NCI-H510A (cell line): ENCODE results near the gene AUH.
"Not testable (repeated sequence)": the region's sequence is repeated elsewhere in the genome, so short reads cannot be mapped to it uniquely, and the experiment has no call there.

Experiments used
- DNase-seq: peaks from one replicate; lab custom pipeline; 2025; lab: John Stamatoyannopoulos, UW

Gene AUH

GRCh38 chr9:91378695-91379127 is 17.0 kb upstream of the AUH start:
- no peak for DNase-seq

DNA sequence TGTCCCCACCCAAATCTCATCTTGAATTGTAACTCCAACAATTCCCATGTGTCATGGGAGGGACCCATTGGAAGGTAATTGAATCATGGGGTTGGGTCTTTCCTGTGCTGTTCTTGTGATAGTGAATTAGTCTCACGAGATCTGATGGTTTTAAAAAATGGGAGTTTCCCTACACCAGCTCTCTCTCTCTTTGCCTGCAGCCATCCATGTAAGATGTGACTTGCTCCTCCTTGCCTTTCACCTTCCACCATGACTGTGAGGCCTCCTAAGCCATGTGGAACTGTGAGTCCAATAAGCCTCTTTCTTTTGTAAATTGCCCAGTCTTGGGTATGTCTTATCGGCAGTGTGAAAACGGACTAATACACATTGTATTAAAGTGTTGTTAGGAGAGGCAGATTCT is 16.3 kb upstream of the AUH start:
- DNase-seq: not testable (repeated sequence)

- DNase-seq: no peak
Measured at GRCh38 chr9:91376239-91376638, 14.5 kb upstream of the AUH start.

DNA sequence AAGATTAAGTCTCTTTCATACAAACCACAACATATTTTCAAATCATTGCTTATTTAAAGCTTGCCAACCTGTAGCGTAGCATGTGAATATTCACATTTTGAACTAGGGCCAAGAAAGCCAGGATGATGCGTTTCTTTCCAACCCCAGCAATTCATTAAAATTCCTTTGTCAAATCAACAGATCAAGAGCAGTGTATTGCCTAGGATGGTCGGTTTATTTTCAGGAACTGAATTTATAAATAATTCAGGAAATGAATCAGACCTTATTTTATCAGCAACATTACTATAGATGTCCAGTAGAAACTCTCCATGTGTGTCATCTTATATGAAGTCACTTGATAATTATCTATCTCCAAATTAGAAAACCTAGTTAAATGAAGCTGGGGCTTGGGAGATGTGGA is 13.2 kb upstream of the AUH start:
- DNase-seq: no peak

- no peak for DNase-seq
Measured at GRCh38 chr9:91371894-91372293, 10.2 kb upstream of the AUH start.

GRCh38 chr9:91370006-91370405 is 8.3 kb upstream of the AUH start:
- DNase-seq: not testable (repeated sequence)

GRCh38 chr9:91364702-91365101 is 3.0 kb upstream of the AUH start:
- no peak for DNase-seq

DNA sequence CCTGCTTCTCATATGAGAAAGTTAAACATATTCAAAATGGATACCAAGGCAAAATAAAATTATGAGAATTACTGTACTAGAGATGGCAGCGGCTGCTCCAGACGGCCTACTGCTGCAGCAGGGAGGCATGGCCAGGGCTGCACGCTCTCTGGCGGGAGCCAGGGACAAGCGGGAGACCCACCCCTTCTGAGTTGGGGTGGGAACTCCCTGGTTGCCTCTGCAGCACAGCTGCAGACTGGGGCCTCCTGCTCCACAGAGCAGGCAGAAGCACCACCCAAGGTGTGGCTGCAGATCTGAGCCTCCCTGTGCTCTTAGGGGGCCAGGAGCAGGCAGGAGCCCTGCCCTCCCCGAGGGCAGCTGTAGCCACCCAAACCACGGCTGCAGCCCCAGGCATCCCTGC is 2.3 kb upstream of the AUH start:
- DNase-seq: no peak

GRCh38 chr9:91362051-91362611 is 413 bp upstream of the AUH start:
- no peak for DNase-seq

- DNase-seq: no peak
Measured at GRCh38 chr9:91360551-91361290, 997 bp downstream of the AUH start.

GRCh38 chr9:91359734-91360470 is 1.8 kb downstream of the AUH start:
- DNase-seq: no peak

DNA sequence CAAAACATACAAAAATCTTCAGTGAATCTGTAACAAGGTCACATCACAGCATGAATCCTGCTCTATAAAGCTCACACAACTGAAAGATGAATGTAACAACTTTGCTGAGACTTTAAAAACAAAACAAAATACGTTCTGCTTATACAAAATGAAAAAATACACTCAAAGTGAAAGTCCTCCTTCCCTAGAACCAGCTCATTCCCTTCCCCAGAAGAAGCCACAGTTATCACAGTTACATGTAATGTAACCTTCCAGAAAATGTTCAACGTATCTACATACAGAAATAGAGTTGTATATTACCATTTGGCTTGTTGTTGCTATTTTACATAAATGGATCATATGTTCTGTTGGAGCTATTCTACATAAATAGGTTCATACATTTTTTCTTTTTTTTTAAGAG is 2.6 kb downstream of the AUH start:
- no peak for DNase-seq

- no peak for DNase-seq
Measured at GRCh38 chr9:91354881-91355280, 6.8 kb downstream of the AUH start.

DNA sequence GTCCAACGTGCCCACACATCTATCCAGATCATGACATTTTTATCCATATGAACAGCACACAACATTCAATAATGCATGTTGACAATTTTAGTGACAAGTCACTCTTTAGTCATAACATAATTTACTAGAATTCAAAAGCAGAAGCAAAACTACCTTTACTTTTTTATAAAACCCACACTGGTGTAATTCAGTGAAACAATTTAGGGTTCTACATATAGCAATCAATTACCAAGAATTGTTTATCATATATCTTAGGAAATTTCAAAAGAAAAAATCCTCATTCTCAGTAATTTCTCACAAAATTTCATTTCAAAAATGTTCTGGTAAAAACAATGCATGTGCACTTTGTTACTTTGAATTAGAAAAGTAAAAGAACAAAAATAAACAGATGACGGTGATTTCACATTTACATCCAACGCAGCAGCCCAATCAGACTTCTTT is 12.6 kb downstream of the AUH start:
- no peak for DNase-seq

- no peak for DNase-seq
Measured at GRCh38 chr9:91348191-91348807, 13.4 kb downstream of the AUH start.

- DNase-seq: no peak
Measured at GRCh38 chr9:91347377-91347776, 14.3 kb downstream of the AUH start.

DNA sequence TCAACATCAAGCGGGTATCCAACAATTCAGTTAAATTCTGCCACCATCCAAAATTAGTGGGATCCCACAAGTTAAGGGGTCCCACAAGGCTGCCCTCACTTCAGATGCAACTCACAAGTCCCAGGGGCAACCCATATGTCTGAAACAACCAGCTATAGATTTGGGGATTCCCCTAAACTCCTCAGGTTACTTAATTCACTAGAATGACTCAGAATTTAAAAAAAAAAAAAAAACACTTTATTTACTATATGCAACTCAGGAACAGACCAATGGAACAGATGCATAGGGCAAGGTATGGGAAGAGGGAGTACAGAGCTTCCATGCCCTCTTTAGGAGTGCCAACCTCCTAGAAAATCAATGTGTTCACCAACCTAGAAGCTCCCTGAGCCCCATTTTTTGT is 15.1 kb downstream of the AUH start:
- DNase-seq: no peak

GRCh38 chr9:91345978-91346377 is 15.7 kb downstream of the AUH start:
- DNase-seq: no peak

DNA sequence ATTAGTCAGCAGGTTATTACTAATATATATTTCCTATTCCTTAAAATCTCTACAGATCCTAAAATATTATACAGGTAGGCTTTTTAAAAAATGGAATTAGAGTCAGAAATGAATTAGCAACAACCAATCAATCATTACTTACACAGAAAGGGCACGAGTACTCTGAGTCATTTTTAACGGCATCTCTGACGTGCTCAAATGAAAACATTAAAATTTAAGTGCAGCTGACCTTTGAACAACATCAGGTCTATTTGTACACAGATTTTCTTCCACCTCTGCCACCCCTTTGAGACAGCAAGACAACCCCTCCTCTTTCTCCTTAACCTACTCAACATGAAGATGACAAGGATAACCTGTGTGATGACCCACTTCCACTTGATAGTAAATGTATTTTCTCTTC is 19.1 kb downstream of the AUH start:
- DNase-seq: no peak

DNA sequence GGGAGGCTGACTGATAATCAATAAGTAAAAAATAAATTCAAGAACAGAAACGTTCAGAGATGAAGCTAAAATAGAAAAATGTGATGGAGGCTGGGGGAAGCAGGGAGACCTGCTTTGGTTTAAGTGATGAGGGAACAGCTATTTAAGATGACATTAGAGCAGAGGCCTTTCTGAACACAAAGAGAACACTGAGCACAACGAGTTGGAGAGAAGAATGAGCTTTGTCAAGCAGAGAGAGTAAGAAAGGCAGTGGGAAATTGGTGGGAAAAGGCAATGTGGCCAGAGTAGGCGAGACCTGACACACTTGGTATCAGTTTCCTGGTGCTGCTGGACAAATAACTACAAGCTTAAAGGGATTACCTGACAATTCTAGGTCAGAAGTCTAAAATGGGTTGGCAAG is 20.0 kb downstream of the AUH start:
- no peak for DNase-seq

- no peak for DNase-seq
Measured at GRCh38 chr9:91341258-91341746, 20.4 kb downstream of the AUH start.

DNA sequence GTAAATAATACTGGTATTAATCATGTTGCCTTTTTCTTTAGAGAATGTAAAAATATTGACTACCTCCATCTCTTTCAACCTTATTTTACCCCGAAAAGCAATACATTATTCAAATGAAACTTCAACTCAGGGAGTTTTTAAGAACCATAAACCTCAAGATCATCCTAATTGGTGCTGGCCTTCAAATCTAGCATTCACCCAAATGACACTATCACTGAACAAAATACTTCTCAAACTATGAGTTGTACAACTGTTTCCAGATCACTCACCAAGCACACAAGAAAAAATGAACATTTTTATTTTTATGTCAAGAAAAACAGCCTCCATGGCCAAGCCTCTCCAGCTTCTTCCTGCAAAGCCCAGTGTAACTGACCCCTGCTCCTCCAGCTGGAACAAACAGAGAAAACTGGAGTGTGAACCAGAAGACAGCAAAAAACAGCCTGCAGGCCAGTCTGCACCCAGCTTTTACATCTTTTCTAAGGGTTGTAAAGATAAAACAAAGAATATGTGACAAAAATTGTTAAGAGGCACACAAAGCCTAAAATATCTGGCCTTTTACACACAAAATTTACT is 21.2 kb downstream of the AUH start:
- DNase-seq: no peak
